ENCODE data around the gene VSIG8. TPM values are rescaled to one million over a fixed set of nuclear protein-coding genes. Genes with fewer than 3 reads are reported as not detected.
A peak's percentile ranks its signal among the peaks of the same experiment; 100 is the strongest.

The VSIG8 gene
- total RNA-seq, 1 donor from 2014 or later = not detected

DNA sequence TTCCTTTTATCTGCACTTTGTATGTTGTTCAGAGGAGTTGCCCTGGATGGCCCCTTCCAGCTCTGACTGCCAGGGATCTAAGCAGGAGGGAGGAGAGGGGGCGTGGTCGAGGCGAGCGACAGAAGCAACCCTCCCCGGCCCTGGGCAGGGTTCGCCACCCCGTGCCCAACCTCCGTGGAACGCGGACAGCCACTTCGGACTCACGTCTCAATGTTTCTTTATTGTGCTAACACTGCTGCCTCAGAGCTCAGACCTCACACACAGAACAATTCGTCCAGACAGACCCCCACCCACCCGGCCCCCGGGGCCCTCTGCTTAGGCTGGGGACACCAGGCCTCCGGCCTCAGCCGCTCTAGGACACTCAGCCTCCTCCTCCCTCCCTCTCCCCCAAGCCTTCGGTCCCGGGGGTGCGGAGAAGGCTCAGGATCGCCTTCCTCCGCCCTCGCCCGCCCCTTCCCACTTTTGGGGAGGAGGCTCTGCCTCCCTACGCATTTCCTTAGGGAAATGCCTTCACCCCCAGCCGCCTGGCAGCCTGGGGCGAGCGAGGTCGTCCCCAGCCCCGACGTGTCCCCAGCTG lies 8.3 kb downstream of the VSIG8 start:
- no peak for FAIRE-seq
- no peak for DNase-seq (ENCODE audit: low read depth)
- TF ChIP-seq, protein P1, sequence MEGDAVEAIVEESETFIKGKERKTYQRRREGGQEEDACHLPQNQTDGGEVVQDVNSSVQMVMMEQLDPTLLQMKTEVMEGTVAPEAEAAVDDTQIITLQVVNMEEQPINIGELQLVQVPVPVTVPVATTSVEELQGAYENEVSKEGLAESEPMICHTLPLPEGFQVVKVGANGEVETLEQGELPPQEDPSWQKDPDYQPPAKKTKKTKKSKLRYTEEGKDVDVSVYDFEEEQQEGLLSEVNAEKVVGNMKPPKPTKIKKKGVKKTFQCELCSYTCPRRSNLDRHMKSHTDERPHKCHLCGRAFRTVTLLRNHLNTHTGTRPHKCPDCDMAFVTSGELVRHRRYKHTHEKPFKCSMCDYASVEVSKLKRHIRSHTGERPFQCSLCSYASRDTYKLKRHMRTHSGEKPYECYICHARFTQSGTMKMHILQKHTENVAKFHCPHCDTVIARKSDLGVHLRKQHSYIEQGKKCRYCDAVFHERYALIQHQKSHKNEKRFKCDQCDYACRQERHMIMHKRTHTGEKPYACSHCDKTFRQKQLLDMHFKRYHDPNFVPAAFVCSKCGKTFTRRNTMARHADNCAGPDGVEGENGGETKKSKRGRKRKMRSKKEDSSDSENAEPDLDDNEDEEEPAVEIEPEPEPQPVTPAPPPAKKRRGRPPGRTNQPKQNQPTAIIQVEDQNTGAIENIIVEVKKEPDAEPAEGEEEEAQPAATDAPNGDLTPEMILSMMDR (IDR thresholded peaks at IDR 0.05; ENCODE audit: insufficient read depth, low read length, severe bottlenecking) = no peak
- Histone ChIP-seq H3K27me3 (ENCODE audit: control insufficient read depth, insufficient read depth, low read length) (no peaks in the 10 kb centered on the region), H3K36me3 (ENCODE audit: control insufficient read depth, insufficient read depth, low read length) (no peaks in the 10 kb centered on the region), H3K4me3 (ENCODE audit: low read depth, low read length) (peak overlapping the region; percentile 56)

DNA sequence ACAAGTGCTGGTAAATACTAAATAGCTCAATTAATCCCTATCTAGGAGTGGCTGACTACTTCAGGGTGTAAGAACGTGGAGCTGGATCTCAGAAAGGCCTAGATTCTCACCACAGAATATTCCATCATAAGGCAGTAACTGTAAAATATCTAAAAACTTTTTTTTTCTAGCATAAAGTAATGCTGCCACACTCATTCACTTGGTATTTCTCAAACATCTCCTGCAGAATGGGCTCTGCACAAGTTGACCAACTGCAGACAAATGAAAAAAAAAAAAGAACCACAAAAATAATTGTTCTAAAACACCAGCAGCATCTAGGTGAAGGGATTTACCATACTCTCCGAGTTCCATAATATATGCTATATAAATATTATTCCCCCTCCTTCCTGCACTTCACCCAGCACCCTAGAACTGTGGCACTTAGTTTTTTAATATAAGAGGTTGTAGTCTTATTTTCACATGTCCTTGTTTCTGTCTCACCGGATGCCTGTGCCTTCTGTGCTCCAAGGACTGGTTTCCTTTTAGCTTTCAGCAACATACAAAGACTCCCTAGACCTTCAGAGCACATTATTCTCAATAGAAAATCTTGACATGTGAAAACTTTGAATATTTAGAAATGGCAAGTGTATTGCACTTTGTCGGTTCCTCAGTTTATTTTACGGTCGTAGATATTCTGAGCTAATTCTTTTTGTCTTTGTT lies 8.9 kb downstream of the VSIG8 start:
- FAIRE-seq (no peak), DNase-seq (ENCODE audit: low read depth) (no peak)
- H3K4me3 ChIP-seq (ENCODE audit: low read depth, low read length) = no peak overlapping the region
- H3K27me3 ChIP-seq (ENCODE audit: control insufficient read depth, insufficient read depth, low read length) = no peaks in the 10 kb centered on the region
- H3K36me3 ChIP-seq (ENCODE audit: control insufficient read depth, insufficient read depth, low read length) = no peaks in the 10 kb centered on the region
- TF ChIP-seq, protein P1 (IDR thresholded peaks at IDR 0.05; ENCODE audit: insufficient read depth, low read length, severe bottlenecking) = no peak

DNA sequence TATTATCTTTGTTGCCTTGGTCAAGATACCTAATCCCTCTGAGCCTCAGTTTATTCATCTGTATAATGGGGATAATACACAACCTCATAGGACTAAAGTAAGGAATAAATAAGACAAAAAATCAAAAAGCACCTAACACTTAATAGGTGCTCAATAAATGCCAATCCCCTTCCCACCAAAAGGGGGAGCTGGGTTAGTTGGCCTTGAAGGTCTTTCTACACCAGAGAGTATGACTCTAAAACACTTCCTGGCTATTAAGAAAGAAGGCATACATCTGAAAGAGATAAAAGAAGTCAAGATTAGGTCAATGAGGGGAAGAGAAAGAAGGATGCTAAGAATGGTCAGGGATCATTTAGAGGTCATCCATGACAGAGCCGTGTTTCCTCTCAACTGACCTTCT lies 11.1 kb downstream of the VSIG8 start:
- TF ChIP-seq, protein P1 (IDR thresholded peaks at IDR 0.05; ENCODE audit: insufficient read depth, low read length, severe bottlenecking) = no peak
- no peak for DNase-seq (ENCODE audit: low read depth)
- H3K36me3 ChIP-seq (ENCODE audit: control insufficient read depth, insufficient read depth, low read length) = no peaks in the 10 kb centered on the region
- H3K4me3 ChIP-seq (ENCODE audit: low read depth, low read length) = no peak overlapping the region
- no peaks in the 10 kb centered on the region for H3K27me3 ChIP-seq (ENCODE audit: control insufficient read depth, insufficient read depth, low read length)
- no peak for FAIRE-seq

DNA sequence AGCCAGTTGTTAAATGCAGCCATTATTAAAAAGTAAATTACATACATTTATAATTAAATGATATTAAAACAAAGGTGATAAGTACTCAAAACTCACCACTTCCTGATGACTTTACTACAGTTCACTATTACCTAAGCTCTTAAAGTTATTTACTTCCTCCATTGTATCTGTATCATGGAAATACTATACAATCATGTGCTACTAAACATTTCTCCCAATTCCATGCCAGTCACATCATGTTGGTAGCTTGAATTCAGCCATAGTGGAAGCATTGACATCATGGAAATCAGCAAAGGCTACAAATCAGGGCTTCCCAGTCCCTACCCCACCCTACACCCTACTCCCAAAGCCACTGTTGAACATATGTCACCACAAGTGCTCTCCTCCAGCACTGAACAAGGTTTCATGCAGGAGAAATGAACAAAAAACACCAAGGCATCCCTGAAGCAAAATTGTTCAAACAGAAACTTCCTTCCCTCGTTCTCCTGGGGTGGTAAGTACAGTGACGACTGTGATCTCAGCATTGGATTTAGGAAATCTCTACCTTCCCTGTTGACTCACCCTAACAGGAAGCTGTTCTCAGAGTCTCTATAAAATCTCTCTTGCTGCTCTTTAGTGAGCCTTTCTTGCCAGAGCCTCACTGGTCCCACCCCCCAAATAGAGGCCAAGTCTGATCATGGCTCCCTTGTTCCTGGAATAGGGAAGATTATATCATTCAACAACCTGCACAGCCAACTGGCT lies 12.7 kb downstream of the VSIG8 start:
- FAIRE-seq (peak; percentile 28), DNase-seq (ENCODE audit: low read depth) (peak; percentile 89)
- no peaks in the 10 kb centered on the region for H3K36me3 ChIP-seq (ENCODE audit: control insufficient read depth, insufficient read depth, low read length)
- no peaks in the 10 kb centered on the region for H3K27me3 ChIP-seq (ENCODE audit: control insufficient read depth, insufficient read depth, low read length)
- no peak overlapping the region for H3K4me3 ChIP-seq (ENCODE audit: low read depth, low read length)
- TF ChIP-seq, protein P1 (IDR thresholded peaks at IDR 0.05; ENCODE audit: insufficient read depth, low read length, severe bottlenecking) = no peak

DNA sequence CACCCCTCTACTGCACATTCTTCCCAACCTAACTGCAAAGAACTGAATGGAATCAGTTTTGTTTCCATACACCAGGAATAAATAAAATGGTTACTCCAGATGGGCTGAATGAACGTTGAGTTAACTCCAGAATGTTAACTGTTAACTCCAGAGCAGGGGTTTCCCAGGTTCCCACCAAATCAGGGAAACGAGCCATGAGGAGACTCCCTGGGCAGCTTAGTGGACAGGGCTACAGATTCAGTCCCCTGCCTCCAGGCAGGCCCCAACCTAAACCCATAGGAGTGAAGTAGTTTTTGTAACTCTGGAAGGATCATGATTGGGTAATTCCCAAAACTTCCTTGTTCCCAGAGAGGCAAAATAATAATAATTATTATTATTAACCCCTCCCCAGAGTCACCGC lies 14.1 kb downstream of the VSIG8 start:
- no peak for FAIRE-seq
- DNase-seq (ENCODE audit: low read depth) = no peak
- Histone ChIP-seq H3K36me3 (ENCODE audit: control insufficient read depth, insufficient read depth, low read length) (no peaks in the 10 kb centered on the region), H3K4me3 (ENCODE audit: low read depth, low read length) (no peak overlapping the region), H3K27me3 (ENCODE audit: control insufficient read depth, insufficient read depth, low read length) (no peaks in the 10 kb centered on the region)
- TF ChIP-seq, protein P1 (IDR thresholded peaks at IDR 0.05; ENCODE audit: insufficient read depth, low read length, severe bottlenecking) = no peak

Data from bronchial epithelial cell (primary cell).